ENCODE data around the gene ALKBH6. TPM values are rescaled to one million over a fixed set of nuclear protein-coding genes. Genes with fewer than 3 reads are reported as not detected.

The ALKBH6 gene
- total RNA-seq, result 10 to 100 TPM; 33.1 to 38.2 (median 36.1) TPM

DNA sequence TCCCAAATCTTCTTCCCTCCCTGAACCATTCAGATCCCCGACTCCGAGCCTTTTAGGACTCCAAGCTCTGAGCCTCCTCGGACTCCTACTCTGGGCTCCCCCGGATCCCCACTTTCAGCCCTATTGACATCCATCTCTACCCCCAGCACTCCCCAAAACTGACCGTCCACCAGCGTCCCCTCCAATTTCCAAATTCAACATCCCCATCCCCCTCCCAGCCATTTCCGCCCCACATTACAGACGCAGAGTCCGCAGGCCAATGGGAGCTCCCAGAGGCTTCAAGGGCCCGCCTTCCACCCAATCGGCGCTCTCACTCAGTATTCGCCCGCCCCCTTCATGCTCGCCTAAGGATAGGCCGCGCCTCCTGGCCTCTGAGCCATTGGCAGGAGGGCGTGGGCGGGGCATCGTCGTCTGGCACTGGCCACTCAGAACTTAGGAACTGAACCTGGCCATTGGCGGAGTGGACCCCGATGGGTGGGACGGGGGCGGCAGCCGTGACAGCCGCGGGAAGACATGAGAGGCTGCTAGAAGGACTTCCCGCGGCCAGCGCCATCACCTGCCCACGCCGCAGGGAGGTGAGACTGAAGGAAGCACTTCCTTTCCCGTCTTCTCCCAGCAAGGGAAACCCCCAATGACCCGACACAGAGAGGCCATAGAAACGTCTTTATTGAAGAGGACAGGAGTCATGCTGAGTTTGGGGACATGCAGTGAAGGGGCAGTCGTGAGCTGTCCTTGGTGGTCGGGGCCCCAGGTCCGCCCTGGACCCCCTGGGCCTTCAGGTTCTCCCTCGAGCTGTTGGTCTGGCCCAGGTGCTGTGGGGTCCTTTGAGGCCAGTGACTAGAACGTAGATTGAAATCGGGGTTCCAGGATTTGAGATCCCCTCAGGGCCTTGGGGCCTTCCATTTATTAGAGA is at the start of gene ALKBH6:
TSS of gene ALKBH6 (minus strand) at position 202 of the 913 bp plus-strand sequence. CDS start 816 bp downstream, outside the sequence.
- peaks cover 37% of the 10 kb centered on the region for H3K4me1 Mint-ChIP-seq (ENCODE audit: low read depth)
- ATAC-seq (peak; percentile 98 to 99), DNase-seq (peak; percentile 99)
- H3K4me3 Mint-ChIP-seq, result peak within 1 kb of the TSS; percentile 97
- no peaks in the 10 kb centered on the region for H3K9me3 Mint-ChIP-seq
- H3K36me3 Mint-ChIP-seq (ENCODE audit: insufficient read depth), result no peaks in the 10 kb centered on the region
- H3K27me3 Mint-ChIP-seq (ENCODE audit: low read depth), result no peaks in the 10 kb centered on the region

- no peaks in the 10 kb centered on the region for H3K4me1 Mint-ChIP-seq (ENCODE audit: low read depth)
- ATAC-seq (no peak), DNase-seq (no peak)
- peaks cover 2% of the 10 kb centered on the region for H3K36me3 Mint-ChIP-seq (ENCODE audit: insufficient read depth)
- no peak overlapping the region for H3K4me3 Mint-ChIP-seq
- no peaks in the 10 kb centered on the region for H3K27me3 Mint-ChIP-seq (ENCODE audit: low read depth)
- no peaks in the 10 kb centered on the region for H3K9me3 Mint-ChIP-seq
Measured at GRCh38 chr19:36061367-36061766, 47.4 kb upstream of the ALKBH6 start.

DNA sequence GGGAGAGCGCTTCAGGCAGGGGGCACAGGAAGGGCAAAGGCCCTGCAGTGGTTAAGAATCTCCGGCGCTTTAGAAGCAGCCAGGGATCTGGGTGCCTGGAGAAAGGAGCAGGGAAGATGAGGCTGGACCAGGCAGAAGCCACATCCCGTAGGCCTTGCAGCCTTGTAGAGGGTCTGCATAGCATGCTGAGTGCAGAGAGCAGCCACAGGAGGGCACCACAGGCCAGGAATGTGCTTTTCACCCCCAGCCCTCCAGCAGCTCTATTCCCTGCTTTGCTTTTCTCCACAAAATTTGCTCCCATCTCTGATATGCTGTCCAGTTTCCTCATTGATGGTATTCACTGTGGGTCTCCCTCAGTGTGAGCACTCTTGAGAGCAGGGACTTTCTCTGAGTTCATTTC is 46.4 kb upstream of the ALKBH6 start:
- peaks cover 2% of the 10 kb centered on the region for H3K36me3 Mint-ChIP-seq (ENCODE audit: insufficient read depth)
- DNase-seq, result no peak
- peaks cover 4% of the 10 kb centered on the region for H3K4me1 Mint-ChIP-seq (ENCODE audit: low read depth)
- no peaks in the 10 kb centered on the region for H3K27me3 Mint-ChIP-seq (ENCODE audit: low read depth)
- H3K9me3 Mint-ChIP-seq, result no peaks in the 10 kb centered on the region
- no peak overlapping the region for H3K4me3 Mint-ChIP-seq
- ATAC-seq, result peak; percentile 40 to 58

- Mint-ChIP-seq H3K36me3 (ENCODE audit: insufficient read depth) (peaks cover 2% of the 10 kb centered on the region), H3K4me3 (no peak overlapping the region), H3K9me3 (no peaks in the 10 kb centered on the region), H3K4me1 (ENCODE audit: low read depth) (peaks cover 7% of the 10 kb centered on the region), H3K27me3 (ENCODE audit: low read depth) (no peaks in the 10 kb centered on the region)
- DNase-seq (no peak), ATAC-seq (no peak)
Measured at GRCh38 chr19:36059180-36059910, 45.3 kb upstream of the ALKBH6 start.

DNA sequence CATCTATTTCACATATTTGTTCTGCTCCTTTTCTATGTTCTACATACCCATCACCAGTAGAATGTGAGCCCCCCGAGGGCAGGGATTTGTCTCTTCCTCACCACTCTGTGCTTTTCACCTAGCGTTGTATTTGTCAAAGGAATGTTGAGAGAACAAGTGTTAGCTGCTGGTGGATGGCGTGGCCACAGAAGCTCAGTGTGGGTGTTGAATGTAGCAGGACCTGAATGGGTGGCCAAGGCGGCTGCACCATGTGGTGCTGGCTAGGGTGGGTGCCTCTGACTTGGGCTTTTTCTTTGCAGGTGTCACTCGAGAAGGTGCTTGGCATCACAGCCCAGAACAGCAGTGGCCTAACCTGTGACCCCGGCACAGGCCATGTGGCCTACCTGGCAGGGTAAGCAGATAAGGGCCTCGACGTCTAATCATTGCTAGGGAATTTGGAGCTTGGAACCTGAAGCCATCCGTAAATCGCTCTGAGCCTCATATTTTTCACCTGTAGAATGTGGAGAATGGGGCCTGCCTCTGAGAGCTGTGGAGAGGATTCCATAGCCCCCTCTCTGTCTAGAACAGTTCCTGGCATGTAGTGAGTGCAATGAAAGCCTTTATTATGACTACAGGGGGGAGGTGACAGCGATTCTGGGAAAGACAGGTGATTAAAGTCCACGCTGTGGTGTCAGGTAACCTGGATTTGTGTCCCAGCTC is 44.6 kb upstream of the ALKBH6 start:
- peaks cover 2% of the 10 kb centered on the region for H3K36me3 Mint-ChIP-seq (ENCODE audit: insufficient read depth)
- H3K9me3 Mint-ChIP-seq, result no peaks in the 10 kb centered on the region
- no peak for DNase-seq

DNA sequence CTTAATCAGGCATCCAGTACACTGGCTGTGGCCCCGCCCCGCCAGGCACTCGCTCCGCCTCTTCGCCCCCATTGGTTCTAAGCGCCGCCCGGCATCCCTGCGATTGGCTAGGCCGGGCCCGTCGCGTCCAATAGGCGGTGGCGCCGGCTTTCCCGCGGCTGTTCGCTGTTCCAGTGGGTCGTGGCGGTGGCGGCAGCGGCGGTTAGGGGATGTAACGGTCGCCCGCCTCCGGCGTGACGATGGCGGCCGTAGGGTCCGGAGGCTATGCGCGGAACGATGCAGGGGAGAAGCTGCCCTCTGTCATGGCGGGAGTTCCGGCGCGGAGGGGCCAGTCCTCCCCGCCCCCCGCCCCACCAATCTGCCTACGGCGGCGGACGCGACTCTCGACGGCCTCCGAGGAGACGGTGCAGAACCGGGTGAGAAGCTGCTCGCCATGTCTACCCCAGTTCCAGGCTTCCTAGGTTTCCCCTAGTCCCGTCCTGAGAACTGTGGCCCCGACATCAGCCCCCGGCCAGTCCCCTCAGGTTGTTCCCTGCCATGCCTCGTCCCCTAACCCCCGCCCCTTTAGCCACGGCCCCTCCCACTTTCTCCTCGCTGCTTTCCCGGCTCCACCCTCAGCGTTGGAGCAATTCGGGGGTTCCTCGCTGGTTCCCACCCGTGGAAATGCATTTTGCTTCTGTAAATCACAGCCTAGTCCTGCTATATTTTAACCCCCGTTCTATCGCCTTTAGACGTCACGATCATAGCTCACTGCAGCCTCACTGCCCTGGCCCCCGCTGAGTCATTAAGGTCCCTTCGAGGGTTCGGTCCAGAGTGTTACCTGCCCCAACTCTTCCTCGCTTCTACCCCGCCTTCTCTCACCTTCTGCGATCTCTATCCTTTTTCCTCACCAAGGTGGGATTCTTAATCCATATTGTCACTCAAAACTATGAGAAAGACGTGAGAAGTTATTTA is 41.0 kb upstream of the ALKBH6 start, which contains the start of gene WDR62:
TSS of gene WDR62 (plus strand) at position 165 of the 954 bp plus-strand sequence. CDS start at position 240, 75 bp downstream.
- peaks cover 3% of the 10 kb centered on the region for H3K36me3 Mint-ChIP-seq (ENCODE audit: insufficient read depth)
- peak; percentile 92 for DNase-seq
- no peaks in the 10 kb centered on the region for H3K27me3 Mint-ChIP-seq (ENCODE audit: low read depth)
- ATAC-seq, result peak; percentile 80 to 84
- H3K4me3 Mint-ChIP-seq, result peak within 1 kb of the TSS; percentile 91
- H3K4me1 Mint-ChIP-seq (ENCODE audit: low read depth), result peaks cover 16% of the 10 kb centered on the region
- no peaks in the 10 kb centered on the region for H3K9me3 Mint-ChIP-seq

More for the DNA sequence above, 44.6 kb upstream of the ALKBH6 start:
- Mint-ChIP-seq H3K27me3 (ENCODE audit: low read depth) (no peaks in the 10 kb centered on the region), H3K4me1 (ENCODE audit: low read depth) (peaks cover 10% of the 10 kb centered on the region), H3K4me3 (no peak overlapping the region)
- ATAC-seq, result no peak

DNA sequence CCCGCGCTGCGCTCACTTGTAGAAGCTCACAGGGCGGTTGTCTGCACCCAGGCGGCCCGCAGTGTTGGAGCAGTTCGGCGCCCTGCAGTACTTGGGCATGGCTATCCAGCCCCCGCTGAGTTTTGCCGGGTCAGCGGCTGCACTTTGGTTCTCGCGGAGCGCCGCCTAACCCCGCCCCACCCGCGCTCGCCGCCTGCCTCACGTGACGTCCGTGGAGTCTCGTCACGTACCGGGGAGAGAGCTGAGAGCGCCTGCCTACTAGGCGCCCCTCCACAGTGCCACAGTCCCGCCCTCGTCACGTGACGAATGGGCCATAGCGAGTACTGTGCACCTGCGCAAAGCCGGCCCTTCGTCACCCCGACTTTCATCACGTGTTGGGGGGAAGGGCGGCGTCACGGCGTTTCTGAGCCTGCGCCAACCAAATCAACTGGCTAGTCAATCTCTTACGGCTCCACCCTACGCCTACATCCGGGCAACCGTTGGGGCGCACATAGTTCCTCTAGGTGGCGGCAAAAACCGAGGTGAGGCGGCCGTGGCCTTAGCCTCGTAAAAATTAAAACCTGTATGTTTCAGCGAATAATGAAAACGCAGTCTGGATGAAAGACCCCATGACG is 40.2 kb upstream of the ALKBH6 start, which contains the start of gene THAP8:
TSS of gene THAP8 (minus strand) at position 167 of the 614 bp plus-strand sequence. CDS start at position 99, 68 bp downstream.
- Mint-ChIP-seq H3K27me3 (ENCODE audit: low read depth) (no peaks in the 10 kb centered on the region), H3K4me1 (ENCODE audit: low read depth) (peaks cover 16% of the 10 kb centered on the region), H3K4me3 (peak within 1 kb of the TSS; percentile 91), H3K36me3 (ENCODE audit: insufficient read depth) (peaks cover 3% of the 10 kb centered on the region), H3K9me3 (no peaks in the 10 kb centered on the region)
- ATAC-seq, result peak; percentile 88 to 90
- peak; percentile 99 for DNase-seq

GRCh38 chr19:36051637-36052036 is 37.6 kb upstream of the ALKBH6 start:
- ATAC-seq, result no peak
- H3K4me1 Mint-ChIP-seq (ENCODE audit: low read depth), result peaks cover 16% of the 10 kb centered on the region
- peaks cover 4% of the 10 kb centered on the region for H3K36me3 Mint-ChIP-seq (ENCODE audit: insufficient read depth)
- H3K9me3 Mint-ChIP-seq, result no peaks in the 10 kb centered on the region
- H3K4me3 Mint-ChIP-seq, result no peak overlapping the region
- no peak for DNase-seq
- H3K27me3 Mint-ChIP-seq (ENCODE audit: low read depth), result no peaks in the 10 kb centered on the region

DNA sequence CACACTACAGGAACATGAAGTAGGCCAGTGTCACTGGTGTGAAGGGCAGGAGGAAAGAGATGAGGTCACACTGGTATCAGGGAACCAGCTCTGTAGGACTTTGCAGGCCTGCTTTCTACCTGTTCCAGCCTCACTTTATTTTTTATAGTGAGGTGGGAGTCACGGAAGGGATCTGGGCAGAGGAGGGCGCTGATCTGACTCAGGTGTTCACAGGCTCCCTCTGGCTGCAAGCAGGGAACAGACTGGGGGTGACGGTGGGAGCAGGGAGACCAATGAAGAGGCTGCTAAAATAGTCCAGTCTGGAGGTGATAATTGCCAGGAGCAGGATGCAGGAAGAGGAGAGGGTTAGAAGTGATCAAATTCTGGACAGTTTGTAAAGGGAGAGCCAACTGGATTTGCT is 37.2 kb upstream of the ALKBH6 start:
- ATAC-seq (no peak), DNase-seq (no peak)
- no peak overlapping the region for H3K4me3 Mint-ChIP-seq

DNA sequence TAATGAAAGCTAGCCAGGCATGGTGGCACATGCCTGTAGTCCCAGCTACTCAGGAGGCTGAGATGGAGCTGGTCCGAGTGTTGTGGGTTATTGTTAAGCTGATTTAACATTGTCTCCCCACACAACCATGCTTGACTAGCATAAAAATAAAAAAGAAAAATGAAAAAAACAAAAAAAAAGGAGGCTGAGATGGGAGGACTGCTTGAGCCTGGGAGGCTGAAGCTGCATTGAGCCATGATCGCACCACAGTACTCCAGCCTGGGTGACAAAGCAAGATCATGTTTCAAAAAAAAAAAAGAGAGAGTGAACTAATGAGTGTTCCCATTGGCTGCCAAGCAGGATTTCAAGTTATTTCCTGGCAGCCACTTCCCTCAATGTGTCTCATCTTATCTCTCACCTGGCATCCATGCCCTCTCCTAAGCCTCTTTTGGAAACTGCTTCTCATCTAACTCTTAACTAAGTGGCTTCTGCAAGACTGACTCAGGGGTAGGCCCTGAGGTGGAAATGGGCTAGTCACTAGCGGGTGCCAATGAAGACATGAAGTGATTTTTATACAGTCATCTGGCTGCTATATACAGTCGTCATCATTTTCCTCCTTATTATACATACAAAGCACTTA is 35.2 kb upstream of the ALKBH6 start:
- DNase-seq (no peak), ATAC-seq (no peak)
- Mint-ChIP-seq H3K27me3 (ENCODE audit: low read depth) (no peaks in the 10 kb centered on the region), H3K36me3 (ENCODE audit: insufficient read depth) (peaks cover 10% of the 10 kb centered on the region), H3K4me3 (no peak overlapping the region), H3K9me3 (no peaks in the 10 kb centered on the region), H3K4me1 (ENCODE audit: low read depth) (peaks cover 9% of the 10 kb centered on the region)

More for the DNA sequence above, 37.2 kb upstream of the ALKBH6 start:
- Mint-ChIP-seq H3K9me3 (no peaks in the 10 kb centered on the region), H3K36me3 (ENCODE audit: insufficient read depth) (peaks cover 6% of the 10 kb centered on the region), H3K27me3 (ENCODE audit: low read depth) (no peaks in the 10 kb centered on the region), H3K4me1 (ENCODE audit: low read depth) (peaks cover 16% of the 10 kb centered on the region)

- DNase-seq (no peak), ATAC-seq (no peak)
- Mint-ChIP-seq H3K36me3 (ENCODE audit: insufficient read depth) (peaks cover 10% of the 10 kb centered on the region), H3K27me3 (ENCODE audit: low read depth) (no peaks in the 10 kb centered on the region), H3K4me3 (no peak overlapping the region), H3K4me1 (ENCODE audit: low read depth) (peaks cover 4% of the 10 kb centered on the region), H3K9me3 (no peaks in the 10 kb centered on the region)
Measured at GRCh38 chr19:36047835-36048234, 33.8 kb upstream of the ALKBH6 start.

DNA sequence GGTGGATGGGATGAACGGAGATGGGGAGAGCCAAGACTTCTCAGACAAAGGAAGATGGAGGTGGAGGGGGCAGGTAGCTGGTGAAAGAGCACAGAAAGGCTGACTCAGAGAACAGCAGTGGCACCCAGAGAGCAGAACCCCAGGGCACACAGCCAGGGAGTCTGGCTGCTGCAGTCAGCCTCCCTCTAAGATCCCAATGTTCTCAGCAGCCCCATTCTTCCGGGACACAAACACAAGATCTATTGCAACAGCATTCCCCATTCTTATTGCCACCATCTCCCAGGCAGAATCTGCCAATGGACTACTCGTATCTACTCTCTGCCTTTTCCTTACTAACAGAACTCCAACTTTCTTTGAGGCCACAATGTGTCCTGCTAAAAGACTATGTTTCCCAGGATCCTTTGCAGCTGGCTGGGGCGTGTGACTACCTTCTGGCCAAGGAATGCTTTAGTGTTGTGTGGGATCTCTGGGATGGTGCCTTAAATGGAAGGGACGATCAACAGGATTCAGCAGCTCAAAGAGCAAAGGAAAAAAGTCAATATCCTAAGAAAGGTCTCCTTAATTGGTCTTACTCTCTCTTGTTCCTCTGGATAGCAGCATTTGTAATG is 32.5 kb upstream of the ALKBH6 start:
- no peak overlapping the region for H3K4me3 Mint-ChIP-seq
- DNase-seq (no peak), ATAC-seq (no peak)
- no peaks in the 10 kb centered on the region for H3K4me1 Mint-ChIP-seq (ENCODE audit: low read depth)
- no peaks in the 10 kb centered on the region for H3K9me3 Mint-ChIP-seq
- no peaks in the 10 kb centered on the region for H3K27me3 Mint-ChIP-seq (ENCODE audit: low read depth)
- H3K36me3 Mint-ChIP-seq (ENCODE audit: insufficient read depth), result peaks cover 12% of the 10 kb centered on the region

All from activated T-cell treated with anti-CD3 and anti-CD28 coated beads, Interleukin-2, amount 50 U/mL, for 4 hours (primary cell).